HG02623 (cell line): Measurements from ENCODE around the gene INTS11.

Source experiments
- ATAC-seq: cut with Tn5 transposase; IDR thresholded peaks from one replicate; pipeline ENCODE4 v1.9.1; 2021; ENCODE audit warnings: moderate library complexity; ENCODE audit not compliant: unreplicated experiment

Gene INTS11

DNA sequence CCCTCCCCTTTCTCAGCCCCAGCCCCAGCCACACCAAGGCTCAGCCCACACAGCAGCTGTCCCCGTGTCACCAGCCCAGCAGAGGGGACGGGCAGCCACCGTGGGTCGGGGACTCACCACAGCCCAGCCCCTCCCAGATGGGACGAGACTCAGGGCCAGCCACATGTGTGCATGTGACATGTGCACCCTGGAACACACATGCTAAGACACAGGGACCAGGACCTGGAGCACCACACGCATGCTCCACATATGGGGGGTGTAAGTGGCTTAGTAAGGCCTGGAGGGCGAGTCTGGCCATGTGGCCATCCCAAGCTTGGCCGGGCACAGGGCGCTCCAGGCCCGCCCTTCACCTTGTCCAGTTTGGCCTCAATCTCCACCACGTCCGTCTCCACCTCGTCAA, 20.7 kb downstream of the INTS11 start:
- no peak for ATAC-seq

DNA sequence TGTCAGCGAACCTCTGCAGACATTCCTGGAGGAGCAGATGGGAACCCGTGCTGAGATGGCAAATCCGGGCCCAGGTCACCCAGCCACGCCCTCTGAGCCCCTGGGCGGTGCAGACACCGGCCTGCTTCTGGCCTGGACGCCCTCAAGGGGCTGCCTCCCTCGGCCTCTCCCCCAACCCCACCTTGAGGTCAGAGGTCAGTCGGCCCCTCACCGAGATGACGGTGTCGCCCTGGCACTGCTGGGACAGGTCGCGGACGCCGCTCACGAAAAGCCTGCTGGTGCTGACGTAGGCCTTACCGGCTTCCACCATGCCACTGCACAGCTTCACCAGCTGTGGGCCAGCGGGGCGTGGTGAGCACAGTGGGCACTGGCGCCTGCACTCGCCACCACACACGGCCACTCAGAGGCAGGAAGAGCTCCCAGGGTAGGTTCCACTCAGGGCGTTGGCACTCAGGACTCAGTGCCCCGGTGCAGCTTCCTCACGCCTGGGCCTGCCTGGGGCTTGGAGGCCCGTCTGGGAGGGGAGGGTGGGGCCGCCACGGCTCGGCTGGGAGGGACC, 21.4 kb downstream of the INTS11 start:
- no peak for ATAC-seq

DNA sequence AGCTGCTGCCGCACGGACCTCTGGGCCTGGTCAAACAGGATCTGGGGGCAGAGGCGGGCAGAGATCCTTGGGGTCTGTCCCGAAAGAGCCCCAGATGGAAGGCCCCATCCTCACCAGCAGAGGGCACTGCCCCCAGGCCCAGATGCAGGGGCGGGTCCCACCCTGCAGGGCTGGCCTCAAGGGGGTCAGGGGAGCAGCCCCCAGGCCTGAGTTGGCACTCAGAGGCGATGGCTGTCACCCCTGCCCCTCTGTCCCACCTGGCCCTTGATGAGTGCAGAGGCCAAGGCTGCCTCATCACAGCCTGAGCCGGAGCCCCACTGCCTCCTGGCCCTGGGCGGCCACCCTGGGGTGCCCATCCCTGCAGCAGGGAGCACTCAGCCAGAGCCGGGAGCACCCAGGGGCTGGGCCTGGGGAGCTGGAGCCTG, 22.4 kb downstream of the INTS11 start:
- no peak for ATAC-seq

DNA sequence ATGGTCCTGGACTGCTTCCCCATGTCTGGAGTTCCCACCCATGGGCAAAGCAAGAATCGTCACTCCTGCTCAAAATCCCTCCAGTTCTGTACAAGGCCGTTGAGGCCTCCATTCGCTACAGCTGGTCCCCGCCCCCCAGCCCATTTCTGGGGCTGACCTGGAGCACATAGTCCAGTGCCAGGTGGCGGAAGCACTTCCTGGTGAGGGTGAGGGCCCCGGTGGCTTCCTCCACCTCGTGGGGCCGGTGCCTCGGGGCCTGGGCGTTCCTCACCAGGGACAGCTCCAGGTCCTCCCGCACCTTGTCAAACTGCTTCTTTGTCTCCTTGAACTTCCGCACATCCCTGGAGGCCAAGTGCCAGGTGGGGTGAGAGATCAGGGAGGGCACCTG, 24.1 kb downstream of the INTS11 start:
- no peak for ATAC-seq

DNA sequence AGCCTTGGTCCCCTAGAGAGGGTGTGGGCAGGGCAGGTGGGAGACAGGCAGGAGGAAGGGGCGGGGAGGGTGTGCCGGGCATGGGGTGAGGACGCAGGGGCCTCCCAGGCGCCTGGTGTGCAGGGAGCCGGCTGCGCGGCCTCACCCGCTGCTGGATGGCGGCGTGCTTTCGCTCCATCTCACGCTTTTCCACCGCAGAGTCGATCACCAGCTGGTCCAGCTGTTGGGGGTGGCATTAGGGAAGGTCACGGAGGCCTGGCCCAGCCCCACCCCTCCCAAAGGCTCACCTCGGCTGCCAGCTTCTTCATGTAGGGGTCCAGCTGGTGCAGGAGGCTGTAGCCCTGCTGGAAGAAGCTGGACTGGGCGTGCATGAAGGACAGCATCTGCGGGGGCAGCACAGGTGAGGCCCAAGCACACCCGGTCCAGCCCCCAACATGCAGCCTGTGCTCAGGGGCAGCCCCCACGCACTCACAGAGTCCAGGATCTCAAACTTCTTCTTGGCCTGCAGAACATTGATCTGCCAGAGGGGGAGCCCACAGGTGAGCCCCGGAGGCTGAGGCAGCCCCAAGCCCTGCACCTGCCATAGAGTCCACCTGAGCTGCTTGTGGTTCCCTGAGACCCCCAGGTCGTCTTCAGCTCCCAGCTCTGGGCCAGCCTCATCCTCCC, 24.6 kb downstream of the INTS11 start:
- no peak for ATAC-seq

DNA sequence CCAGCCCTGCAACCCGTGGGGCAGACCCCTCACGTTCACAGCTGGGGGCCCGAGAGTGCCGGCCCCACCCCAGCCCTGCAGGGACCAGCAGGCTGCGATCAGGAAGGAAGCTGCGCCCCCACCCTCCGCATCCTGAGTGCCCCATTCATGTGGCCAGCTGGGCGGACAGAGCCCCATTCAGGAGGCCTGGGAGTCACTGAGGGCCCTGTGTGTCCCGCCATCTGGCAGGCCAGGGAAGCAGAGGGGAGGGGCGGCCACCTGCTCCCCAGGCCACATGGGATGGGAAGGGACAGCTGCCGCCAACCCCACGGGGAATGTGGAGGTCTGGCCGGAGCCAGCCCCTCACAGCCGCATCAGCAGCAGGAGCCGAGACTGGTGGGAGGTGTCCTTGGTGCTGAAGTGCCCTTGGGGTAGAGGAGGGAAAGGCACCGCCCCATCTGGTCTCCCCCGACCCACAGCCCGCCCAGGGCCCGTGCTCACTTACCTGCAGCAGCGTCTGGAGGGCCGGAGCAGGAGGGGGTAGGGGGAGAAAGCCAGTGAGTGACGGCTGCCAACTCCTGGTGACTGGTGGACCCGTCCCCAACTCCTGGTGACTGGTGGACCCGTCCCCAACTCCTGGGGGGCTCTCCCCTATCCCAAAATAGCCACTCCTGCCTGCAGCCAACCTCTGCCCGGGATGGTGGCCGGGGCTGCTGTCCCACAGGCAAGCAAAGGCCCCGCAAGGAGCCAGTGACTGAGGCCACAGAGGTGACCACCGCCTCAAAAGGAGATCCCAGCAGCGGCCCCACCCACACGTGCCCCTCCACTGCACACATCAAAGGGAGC, 25.4 kb downstream of the INTS11 start:
- no peak for ATAC-seq

DNA sequence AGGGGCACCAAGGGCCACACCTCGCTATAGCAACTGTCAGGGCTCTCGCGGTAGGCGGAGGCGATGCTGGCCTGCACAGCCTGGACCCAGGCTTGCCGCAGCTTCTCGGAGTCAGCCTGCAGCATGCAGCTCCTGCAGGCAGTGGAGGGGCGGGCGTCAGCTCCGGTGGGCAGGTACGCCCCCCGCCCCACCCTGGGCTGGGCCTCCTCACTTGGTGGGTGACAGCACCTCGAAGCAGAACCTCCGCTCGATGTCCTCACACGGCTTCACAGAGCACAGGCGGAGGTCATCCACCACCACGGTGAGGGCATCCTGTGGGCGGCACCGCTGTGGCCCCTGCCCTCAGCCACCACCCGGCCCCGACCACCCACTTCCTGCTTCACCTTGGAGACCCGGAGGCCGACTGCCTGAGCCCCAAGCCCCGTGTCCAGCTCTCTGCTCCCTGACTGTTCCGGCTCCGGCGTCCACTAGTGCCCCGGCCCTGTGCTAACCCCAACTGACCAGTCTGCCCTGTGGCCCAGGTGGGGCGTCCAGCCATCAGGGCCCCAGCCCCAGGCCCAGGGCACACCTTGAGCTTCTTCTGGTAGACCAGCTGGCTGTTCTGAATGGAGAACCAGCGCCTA, 26.5 kb downstream of the INTS11 start:
- no peak for ATAC-seq

DNA sequence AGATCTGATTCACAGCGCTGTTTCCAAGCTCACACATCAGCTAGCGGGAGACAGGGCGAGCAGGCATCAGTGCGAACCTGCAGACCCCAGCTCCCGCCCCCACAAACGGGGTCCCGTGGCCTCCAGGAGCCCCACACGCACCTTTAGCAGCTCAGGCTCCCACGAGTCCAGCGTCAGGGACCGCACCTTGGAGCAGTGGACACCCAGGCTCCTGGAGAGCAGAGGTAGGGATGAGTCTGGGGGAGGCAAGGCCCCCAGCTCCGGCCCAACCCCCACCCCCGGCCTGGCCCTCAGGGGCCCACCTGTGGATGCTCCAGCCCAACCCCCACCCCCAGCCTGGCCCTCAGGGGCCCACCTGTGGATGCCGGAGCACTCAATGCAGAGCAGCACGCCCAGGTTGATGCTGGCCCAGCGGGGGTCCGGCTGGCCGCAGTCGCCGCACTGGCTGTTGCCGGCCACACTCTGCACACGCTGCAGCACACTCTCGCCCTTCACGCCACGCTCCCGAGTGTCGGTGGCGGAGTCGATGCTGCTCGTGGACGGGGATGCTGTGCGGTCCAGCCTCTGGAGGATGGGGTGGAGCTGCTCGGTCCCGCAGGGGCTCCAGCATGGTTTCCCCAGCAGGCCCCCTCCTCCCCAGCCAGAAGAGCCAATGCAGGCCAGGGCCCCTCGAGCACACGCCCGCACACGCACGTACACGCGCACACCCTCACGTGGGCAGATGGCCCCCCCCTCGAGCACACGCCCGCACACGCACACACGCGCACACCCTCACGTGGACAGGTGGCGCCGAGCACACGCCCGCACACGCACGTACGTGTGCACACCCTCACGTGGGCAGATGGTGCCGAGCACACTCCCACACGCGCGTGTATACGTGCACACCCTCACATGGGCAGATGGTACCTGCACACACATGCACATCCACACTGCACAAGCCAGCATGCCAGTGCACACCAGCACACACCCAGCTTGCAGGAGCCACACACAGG, 28.1 kb downstream of the INTS11 start:
- ATAC-seq = no peak

DNA sequence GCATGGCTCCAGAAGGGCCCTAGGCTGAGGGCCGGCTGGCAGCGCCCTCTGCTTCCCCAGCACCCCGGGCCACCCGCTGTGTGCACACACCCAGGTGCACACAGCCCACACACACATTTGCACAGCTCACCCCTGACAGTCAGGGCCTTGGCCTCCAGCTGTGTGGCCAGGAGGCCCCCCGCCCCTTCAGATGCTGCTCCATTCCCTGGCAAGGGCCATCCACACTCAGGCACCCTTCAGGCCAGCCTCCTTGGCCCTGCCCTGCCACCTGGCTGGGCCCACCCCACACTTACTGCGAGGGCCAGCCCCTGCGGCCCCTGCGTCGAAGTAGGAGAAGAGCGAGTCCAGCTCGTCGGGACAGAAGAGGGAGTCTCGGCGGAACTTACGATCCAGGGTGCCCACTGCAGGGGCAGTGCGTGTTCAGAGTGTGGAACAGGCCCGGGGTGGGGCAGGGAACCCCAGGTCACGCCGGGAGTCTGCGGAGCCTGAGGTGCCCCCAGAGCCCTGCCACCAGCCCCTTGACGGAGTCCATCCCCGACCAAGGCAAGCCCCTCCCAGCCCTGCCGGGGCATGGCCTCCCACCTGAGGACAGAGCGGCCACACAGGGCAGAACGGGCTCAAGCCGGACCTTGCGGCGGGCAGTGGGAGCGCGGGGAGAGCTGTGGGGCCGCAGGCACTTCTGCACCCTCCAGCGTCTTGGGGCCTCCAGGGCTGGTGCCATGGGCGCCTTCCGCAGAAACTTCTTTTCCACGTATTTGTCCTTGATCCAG, 29.1 kb downstream of the INTS11 start:
- no peak for ATAC-seq

DNA sequence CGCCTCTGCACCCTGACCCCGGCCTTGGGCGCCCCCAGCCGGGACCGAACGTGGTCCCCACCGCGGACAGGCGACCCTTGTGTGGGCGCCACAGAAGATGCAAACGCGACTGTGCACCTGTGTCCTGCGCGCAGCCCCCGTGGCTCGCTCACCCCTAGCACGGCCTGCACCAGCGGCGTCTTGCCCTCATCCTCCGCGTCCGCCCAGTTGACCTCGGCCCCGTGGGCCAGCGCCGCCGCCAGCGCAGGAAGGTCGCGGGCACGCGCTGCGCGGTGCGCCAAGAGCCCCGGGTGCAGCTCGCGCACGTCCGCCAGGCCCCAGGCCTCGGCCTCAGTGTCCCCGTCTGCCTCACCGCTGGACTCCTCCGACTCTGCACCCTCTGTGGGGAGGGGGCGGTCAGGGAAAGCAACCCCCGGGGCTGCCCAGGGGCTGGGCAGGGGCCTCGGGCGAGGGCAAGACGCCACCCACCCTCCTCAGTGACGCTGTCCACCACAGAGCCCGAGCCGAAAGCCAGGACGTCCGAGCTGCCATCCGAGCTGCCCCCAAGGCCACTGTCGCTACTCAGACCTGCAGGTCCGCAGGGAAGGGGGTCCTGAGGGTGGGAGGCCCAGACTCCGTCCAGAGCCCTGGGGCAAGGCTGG, 30.1 kb downstream of the INTS11 start:
- ATAC-seq = no peak

DNA sequence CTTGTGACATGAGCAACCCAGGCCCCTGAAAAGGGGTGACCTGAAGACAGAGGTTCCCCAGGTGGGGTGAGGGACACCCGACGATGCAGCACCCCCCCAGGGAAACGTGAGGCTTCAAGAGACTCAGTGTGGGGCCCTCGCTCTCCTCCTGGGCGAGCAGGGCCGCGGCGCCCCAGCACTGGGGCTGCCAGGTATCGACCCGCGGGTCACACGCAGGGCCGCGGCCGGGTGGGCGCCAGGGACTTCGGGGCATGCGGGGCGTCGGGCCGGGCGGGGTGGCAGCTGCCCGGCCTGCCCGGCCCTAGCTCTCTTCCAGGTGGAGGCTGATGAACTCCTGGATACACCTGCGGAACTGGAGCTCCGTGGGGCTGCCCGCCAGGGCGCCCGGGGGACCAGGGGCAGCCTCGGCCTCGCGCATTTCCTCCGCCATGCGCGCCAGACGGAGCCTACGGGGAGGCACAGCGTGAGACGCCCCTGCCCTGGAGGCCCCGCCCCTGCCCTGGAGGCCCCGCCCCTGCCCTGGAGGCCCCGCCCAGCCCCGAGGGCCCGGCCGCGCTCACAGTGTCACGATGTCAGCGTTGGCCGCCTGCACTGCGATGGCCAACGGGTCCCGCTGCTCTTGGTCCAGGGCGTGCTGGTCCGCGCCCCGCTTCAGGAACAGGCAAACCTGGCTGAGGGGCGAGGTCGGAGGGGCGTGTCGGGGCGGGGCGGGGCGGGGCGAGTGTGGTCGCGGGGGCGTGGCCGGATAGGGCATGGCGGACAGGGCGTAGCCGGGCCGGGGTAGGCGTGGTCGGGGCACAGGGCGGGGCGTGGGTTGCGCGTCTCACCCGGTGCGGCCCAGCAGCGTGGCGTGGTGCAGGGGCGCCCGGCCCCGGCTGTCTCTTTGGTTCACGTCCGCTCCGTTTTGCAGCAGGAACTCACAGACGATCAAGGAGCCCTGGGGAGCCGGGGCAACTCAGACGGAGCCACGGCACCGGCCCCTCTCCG, 30.9 kb downstream of the INTS11 start:
- ATAC-seq = no peak

DNA sequence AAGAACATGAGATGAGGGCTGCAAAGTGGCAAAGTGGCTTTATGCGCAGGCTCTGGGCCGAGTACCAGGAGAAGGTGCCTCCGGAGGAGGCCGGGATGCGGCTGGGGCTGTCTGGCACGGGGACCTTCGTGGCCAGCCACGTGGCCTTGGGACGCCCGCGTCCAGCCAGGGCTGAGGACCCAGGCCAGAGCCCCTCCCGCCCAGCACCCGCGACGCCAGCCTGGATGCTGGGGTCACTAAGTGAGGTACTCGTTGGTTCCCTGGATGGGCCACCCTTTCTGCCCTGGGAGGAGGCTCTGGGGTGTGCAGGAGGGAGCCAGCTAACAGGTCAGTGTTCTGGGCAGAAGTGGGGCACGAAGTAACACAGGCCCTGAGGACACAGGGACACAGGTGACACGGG, 31.6 kb downstream of the INTS11 start:
- ATAC-seq = no peak

DNA sequence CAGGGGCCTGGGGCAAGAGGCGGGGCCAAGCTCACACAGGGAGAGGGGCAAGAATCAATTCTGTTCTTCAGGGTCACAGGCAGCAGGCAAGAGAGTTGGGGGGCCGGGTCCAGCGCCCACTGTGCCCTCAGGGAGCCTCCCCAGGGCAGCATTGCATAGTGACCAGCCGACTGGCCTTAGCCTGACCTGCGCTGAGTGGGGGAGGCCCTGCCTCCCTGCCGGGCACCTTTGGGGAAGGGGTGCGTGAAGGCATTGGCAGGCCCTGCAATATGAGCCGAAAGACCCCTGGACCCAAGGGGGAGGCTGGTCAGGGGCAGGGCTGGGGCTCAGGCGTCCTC, 32.0 kb downstream of the INTS11 start:
- ATAC-seq = no peak

DNA sequence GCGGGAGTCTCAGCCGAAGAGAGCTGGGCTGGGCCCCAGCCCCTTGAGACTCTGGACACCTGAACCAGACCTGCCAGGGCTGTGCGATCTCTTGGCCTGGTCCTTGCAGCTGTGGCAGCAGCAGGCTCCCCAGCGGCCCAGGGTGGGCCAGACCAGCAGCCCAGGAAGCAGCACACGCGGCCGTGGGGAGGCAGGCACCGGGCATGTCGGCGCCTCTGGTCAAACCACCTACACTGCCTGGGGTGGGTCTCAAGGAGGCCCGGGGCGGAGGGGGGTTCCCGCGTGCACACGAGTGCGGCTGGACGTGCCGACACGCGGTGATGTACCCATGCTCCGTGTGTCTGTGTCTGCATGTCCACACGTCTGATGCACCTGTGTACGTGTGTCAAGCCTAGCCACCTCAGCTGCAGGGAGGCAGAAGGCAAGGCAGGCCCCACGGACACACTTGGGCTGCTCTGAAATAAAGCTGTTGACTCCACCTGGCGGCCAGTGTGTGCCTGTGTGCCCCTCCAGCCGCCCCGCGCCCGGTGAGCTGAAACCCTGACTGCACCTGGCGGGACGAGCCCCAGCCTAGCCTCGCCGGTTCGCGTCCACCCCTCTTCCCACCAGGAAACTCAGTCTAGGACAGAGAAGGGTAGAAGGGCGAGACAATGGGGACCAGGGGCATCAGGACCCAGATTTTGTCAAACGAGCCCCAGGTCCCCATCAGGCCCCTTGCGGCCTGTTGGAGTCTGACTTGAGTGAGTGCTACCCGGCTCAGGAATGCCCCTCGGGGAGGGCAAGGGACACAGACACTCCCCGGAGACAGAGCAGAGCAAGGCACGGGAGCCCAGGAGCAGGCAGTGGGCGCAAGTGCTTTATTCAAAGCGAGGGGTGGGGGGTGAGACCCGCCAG, 32.7 kb downstream of the INTS11 start:
- no peak for ATAC-seq

DNA sequence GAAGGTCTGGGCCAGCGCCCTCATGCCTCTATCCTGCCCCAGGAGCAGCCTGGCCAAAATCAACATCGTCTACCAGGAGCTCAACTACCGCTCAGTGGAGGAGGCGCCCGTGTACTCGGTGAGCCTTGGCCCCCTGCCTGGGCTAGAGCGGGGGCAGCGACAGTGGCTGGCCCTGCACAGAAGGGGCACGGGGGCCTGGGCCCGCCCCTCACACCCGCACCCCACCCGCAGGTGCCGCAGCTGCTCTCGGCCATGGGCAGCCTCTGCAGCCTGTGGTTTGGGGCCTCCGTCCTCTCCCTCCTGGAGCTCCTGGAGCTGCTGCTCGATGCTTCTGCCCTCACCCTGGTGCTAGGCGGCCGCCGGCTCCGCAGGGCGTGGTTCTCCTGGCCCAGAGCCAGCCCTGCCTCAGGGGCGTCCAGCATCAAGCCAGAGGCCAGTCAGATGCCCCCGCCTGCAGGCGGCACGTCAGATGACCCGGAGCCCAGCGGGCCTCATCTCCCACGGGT, 33.4 kb downstream of the INTS11 start:
- no peak for ATAC-seq

DNA sequence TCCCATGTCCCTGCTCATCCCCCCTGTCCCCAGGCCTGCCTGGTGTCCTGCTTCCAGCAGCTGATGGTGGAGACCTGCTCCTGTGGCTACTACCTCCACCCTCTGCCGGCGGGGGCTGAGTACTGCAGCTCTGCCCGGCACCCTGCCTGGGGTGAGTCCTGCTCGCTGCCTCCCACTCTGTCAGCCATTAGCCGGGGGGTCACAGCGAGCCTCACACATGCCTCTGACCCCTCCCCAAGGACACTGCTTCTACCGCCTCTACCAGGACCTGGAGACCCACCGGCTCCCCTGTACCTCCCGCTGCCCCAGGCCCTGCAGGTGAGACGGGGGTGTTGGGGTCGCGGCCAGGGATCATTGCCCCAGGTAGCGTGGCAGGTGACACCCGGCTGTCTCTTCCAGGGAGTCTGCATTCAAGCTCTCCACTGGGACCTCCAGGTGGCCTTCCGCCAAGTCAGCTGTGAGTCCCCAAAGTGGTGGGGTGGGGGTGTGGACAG, 34.2 kb downstream of the INTS11 start:
- ATAC-seq = no peak
